Common myeloid progenitor, CD34-positive (primary cell): Measurements from ENCODE around the gene FBXL3.
A peak's percentile ranks its signal among the peaks of the same experiment; 100 is the strongest.

Experiments
- CTCF ChIA-PET: fragments of 350-600 bp; sonication (Branson Sonifier 250); formaldehyde crosslinking; loops from one replicate; lab custom pipeline; 2021; ENCODE audit warnings: antibody characterized with exemption; lab: Charles Lee
- POLR2A ChIA-PET: fragments of 350-600 bp; sonication (Branson Sonifier 250); formaldehyde crosslinking; loops from one replicate; lab custom pipeline; 2021; ENCODE audit warnings: antibody characterized with exemption; lab: Charles Lee
- DNase-seq, 3 donors: peaks; one replicate each; pipeline versions ENCODE4 v3.0.0 to v3.0.0-alpha.2; 2013
- H3K27ac ChIP-seq, 2 experiments: 1 replicate in 1 of 2; 2 replicates in 1 of 2; pipeline ENCODE4 v1.7.0; 2013; ENCODE audit warnings: inconsistent platforms in 2 of 2, low read length in 2 of 2, mild to moderate bottlenecking in 2 of 2, low read depth in 1 of 2, moderate library complexity in 1 of 2; ENCODE audit not compliant: severe bottlenecking in 2 of 2, insufficient read depth in 1 of 2, poor library complexity in 1 of 2
- H3K27me3 ChIP-seq, 5 experiments: replicated peaks in 2 of 5; 1 replicate in 3 of 5; 2 replicates in 2 of 5; pipeline versions ENCODE4 v1.6.1 to v1.7.0; 2013; ENCODE audit warnings: low read length in 4 of 5, mild to moderate bottlenecking in 2 of 5, moderate library complexity in 2 of 5, inconsistent platforms in 1 of 5; ENCODE audit not compliant: insufficient read depth in 5 of 5, control insufficient read depth in 4 of 5
- H3K36me3 ChIP-seq, 4 experiments: 1 replicate in 2 of 4; 2 replicates in 2 of 4; pipeline versions ENCODE4 v1.6.1 to v1.7.0; 2013; ENCODE audit warnings: low read length in 3 of 4, control low read depth in 1 of 4, mild to moderate bottlenecking in 1 of 4; ENCODE audit not compliant: control insufficient read depth in 4 of 4, insufficient read depth in 4 of 4
- H3K4me1 ChIP-seq, 4 experiments: 1 replicate in 3 of 4; 2 replicates in 1 of 4; pipeline versions ENCODE4 v1.6.1 to v1.7.1; 2013; ENCODE audit warnings: low read length in 3 of 4, mild to moderate bottlenecking in 3 of 4, control low read depth in 1 of 4, inconsistent platforms in 1 of 4, moderate library complexity in 1 of 4; ENCODE audit not compliant: control insufficient read depth in 4 of 4, insufficient read depth in 4 of 4; ENCODE audit errors: control extremely low read depth in 1 of 4
- H3K4me3 ChIP-seq, 7 experiments: 1 replicate in 4 of 7; 2 replicates in 3 of 7; pipeline versions ENCODE4 v1.5.1 to v1.7.0; 2013; ENCODE audit warnings: mild to moderate bottlenecking in 7 of 7, low read length in 6 of 7, moderate library complexity in 6 of 7, inconsistent platforms in 2 of 7, low read depth in 2 of 7, control low read depth in 1 of 7; ENCODE audit not compliant: insufficient read depth in 4 of 7, control insufficient read depth in 1 of 7; ENCODE audit errors: extremely low read depth in 1 of 7
- H3K9me3 ChIP-seq, 5 experiments: 1 replicate in 4 of 5; 2 replicates in 1 of 5; pipeline versions ENCODE4 v1.6.1 to v1.7.1; 2013; ENCODE audit warnings: low read length in 4 of 5, mild to moderate bottlenecking in 2 of 5, inconsistent platforms in 1 of 5, low read depth in 1 of 5, moderate library complexity in 1 of 5; ENCODE audit not compliant: control insufficient read depth in 4 of 5, insufficient read depth in 2 of 5; ENCODE audit errors: control extremely low read depth in 1 of 5
- WGBS: methylation state at CpG from one replicate; pipeline ENCODE4 v1.1.5; 2013; ENCODE audit not compliant: insufficient coverage; 5-methylcytosine and 5-hydroxymethylcytosine counted together

FBXL3 gene

GRCh38 chr13:76980075-76980718 is 46.8 kb downstream of the FBXL3 start:
- H3K27me3 ChIP-seq, result peaks cover 0 to 13% (median 4%) of the 10 kb centered on the region in 5 experiments
- peak overlapping the region in 4 of 7 experiments; percentile 29 to 63 (median 44) for H3K4me3 ChIP-seq
- peaks cover 0 to 14% (median 5%) of the 10 kb centered on the region in 4 experiments for H3K4me1 ChIP-seq
- DNase-seq, result peak; percentile 54 to 78 (median 76)
- no peaks in the 10 kb centered on the region for H3K36me3 ChIP-seq
- H3K9me3 ChIP-seq, result no peaks in the 10 kb centered on the region
- POLR2A ChIA-PET, result interaction anchor here (0.7 kb wide), 1 partner anchor 13 kb away, joined by 4 read pairs; no protein-coding TSS in a partner anchor
- CTCF ChIA-PET, result interaction anchor here (0.6 to 5.9 kb wide), 20 partner anchors 9 to 1087 kb away, joined by 3 to 41 read pairs (median 4); partner anchors contain the start of genes ACOD1 and CLN5
- no peak overlapping the region for H3K27ac ChIP-seq
- WGBS, result 0% methylated on average over 21 of the region's 34 CpGs

GRCh38 chr13:76976929-76977328 is 50.0 kb downstream of the FBXL3 start:
- no peaks in the 10 kb centered on the region for H3K9me3 ChIP-seq
- DNase-seq, result no peak
- peaks cover 0 to 13% (median 4%) of the 10 kb centered on the region in 5 experiments for H3K27me3 ChIP-seq
- ChIA-PET CTCF (interaction anchor here (0.7 to 5.9 kb wide), 7 partner anchors 13 to 309 kb away, joined by 3 to 41 read pairs (median 4); partner anchors contain the start of gene CLN5), POLR2A (no interaction called here)
- H3K27ac ChIP-seq, result no peak overlapping the region
- peaks cover 0 to 21% (median 9%) of the 10 kb centered on the region in 4 experiments for H3K4me1 ChIP-seq
- H3K4me3 ChIP-seq, result no peak overlapping the region
- no peaks in the 10 kb centered on the region for H3K36me3 ChIP-seq
- 86% methylated on average over 5 of the region's 5 CpGs for WGBS

GRCh38 chr13:76976490-76976889 is 50.5 kb downstream of the FBXL3 start:
- 21% methylated on average over 6 of the region's 8 CpGs for WGBS
- ChIA-PET CTCF (interaction anchor here (0.7 to 5.9 kb wide), 7 partner anchors 14 to 309 kb away, joined by 3 to 41 read pairs (median 4); partner anchors contain the start of gene CLN5), POLR2A (no interaction called here)
- Histone ChIP-seq H3K27me3 (peaks cover 0 to 10% (median 4%) of the 10 kb centered on the region in 5 experiments), H3K9me3 (no peaks in the 10 kb centered on the region), H3K36me3 (no peaks in the 10 kb centered on the region), H3K4me3 (no peak overlapping the region), H3K27ac (no peak overlapping the region), H3K4me1 (peaks cover 0 to 21% (median 9%) of the 10 kb centered on the region in 4 experiments)
- peak in 2 of 3 donors; percentile 54 to 68 for DNase-seq

GRCh38 chr13:76975863-76976262 is 51.1 kb downstream of the FBXL3 start:
- Histone ChIP-seq H3K4me3 (no peak overlapping the region), H3K27me3 (peaks cover 0 to 6% (median 0%) of the 10 kb centered on the region in 5 experiments), H3K9me3 (no peaks in the 10 kb centered on the region), H3K36me3 (no peaks in the 10 kb centered on the region), H3K4me1 (peaks cover 0 to 21% (median 9%) of the 10 kb centered on the region in 4 experiments), H3K27ac (no peak overlapping the region)
- ChIA-PET POLR2A (no interaction called here), CTCF (interaction anchor here (1.1 kb wide), 1 partner anchor 308 kb away, joined by 4 read pairs; no protein-coding TSS in a partner anchor)
- DNase-seq, result no peak
- WGBS, result 100% methylated on average over 6 of the region's 6 CpGs

GRCh38 chr13:76974618-76974975 is 52.4 kb downstream of the FBXL3 start:
- POLR2A ChIA-PET, result no interaction called here
- Histone ChIP-seq H3K9me3 (no peaks in the 10 kb centered on the region), H3K4me3 (no peak overlapping the region), H3K4me1 (peaks cover 0 to 15% (median 5%) of the 10 kb centered on the region in 4 experiments), H3K27me3 (no peaks in the 10 kb centered on the region), H3K36me3 (no peaks in the 10 kb centered on the region), H3K27ac (no peak overlapping the region)
- WGBS, result 100% methylated on average over 2 of the region's 3 CpGs
- CTCF ChIA-PET, result no interaction called here
- DNase-seq, result no peak

GRCh38 chr13:76973920-76974617 is 52.9 kb downstream of the FBXL3 start:
- ChIA-PET POLR2A (no interaction called here), CTCF (interaction anchor here (0.7 kb wide), 1 partner anchor 305 kb away, joined by 4 read pairs; no protein-coding TSS in a partner anchor)
- 100% methylated on average over 4 of the region's 6 CpGs for WGBS
- Histone ChIP-seq H3K27me3 (no peaks in the 10 kb centered on the region), H3K4me3 (no peak overlapping the region), H3K27ac (no peak overlapping the region), H3K4me1 (peaks cover 0 to 15% (median 5%) of the 10 kb centered on the region in 4 experiments), H3K9me3 (no peaks in the 10 kb centered on the region), H3K36me3 (no peaks in the 10 kb centered on the region)
- DNase-seq, result no peak
